Tibial nerve (tissue), 4 donors: ENCODE data around the gene SORCS3. TPM values are rescaled to one million over a fixed set of nuclear protein-coding genes. Genes with fewer than 3 reads are reported as not detected.

ENCODE experiments used
- DNase-seq, 2 donors: peaks; one replicate each; pipeline ENCODE4 v3.0.0-alpha.2; 2019; ENCODE audit warnings: low spot score in 2 of 2
- H3K27ac ChIP-seq, 4 donors: fragments of 200-600 bp; sonication (generic) in 3 of 4; one replicate each; pipeline ENCODE4 v1.5.1; 2017 to 2019; ENCODE audit warnings: mild to moderate bottlenecking in 1 of 4
- H3K27me3 ChIP-seq, 2 donors: fragments of 200-600 bp; sonication (generic) in 1 of 2; one replicate each; pipeline versions ENCODE4 v1.5.1 to v1.6.0; 2017 to 2019
- H3K36me3 ChIP-seq, 3 donors: fragments of 200-600 bp; sonication (generic); one replicate each; pipeline ENCODE4 v1.5.1; 2018 to 2019
- H3K4me1 ChIP-seq, 4 donors: fragments of 200-600 bp; sonication (generic) in 3 of 4; one replicate each; pipeline ENCODE4 v1.5.1; 2017 to 2019
- H3K4me3 ChIP-seq, 4 donors: fragments of 200-600 bp; sonication (generic) in 3 of 4; one replicate each; pipeline ENCODE4 v1.5.1; 2017 to 2019; ENCODE audit warnings: mild to moderate bottlenecking in 1 of 4, moderate library complexity in 1 of 4
- H3K9me3 ChIP-seq, 4 donors: fragments of 200-600 bp; sonication (generic) in 3 of 4; one replicate each; pipeline ENCODE4 v1.5.1; 2017 to 2019
- CTCF ChIP-seq, 5 experiments: fragments of 200-600 bp in 3 of 5; fragments of 450-650 bp in 2 of 5; sonication (generic) in 3 of 5; IDR thresholded peaks; one replicate each; pipeline ENCODE4 v1.5.1; 2016 to 2019; ENCODE audit warnings: antibody characterized with exemption in 5 of 5, mild to moderate bottlenecking in 3 of 5, moderate library complexity in 2 of 5
- EP300 ChIP-seq, 2 donors: sonication (generic); formaldehyde crosslinking; IDR thresholded peaks; one replicate each; pipeline ENCODE4 v1.6.1; 2017; ENCODE audit warnings: antibody characterized with exemption in 2 of 2, mild to moderate bottlenecking in 1 of 2
- POLR2A ChIP-seq, 2 donors: fragments of 450-650 bp; IDR thresholded peaks; one replicate each; pipeline ENCODE4 v1.6.1; 2017; ENCODE audit warnings: antibody characterized with exemption in 2 of 2, mild to moderate bottlenecking in 2 of 2, moderate library complexity in 2 of 2
- WGBS, 2 donors: methylation state at CpG; one replicate each; pipeline ENCODE4 v1.1.5; 2018; 5-methylcytosine and 5-hydroxymethylcytosine counted together
- total RNA-seq, 4 donors: library from RNA; depleted of rRNA; stranded (reverse); fragments of >200 nt; gene quantifications; one replicate each; pipeline ENCODE4 v1.1.0, GENCODE V29; 2016

SORCS3 gene
- total RNA-seq, 4 donors from 2014 or later, result 1.8 to 3.9 (median 3.2) TPM

DNA sequence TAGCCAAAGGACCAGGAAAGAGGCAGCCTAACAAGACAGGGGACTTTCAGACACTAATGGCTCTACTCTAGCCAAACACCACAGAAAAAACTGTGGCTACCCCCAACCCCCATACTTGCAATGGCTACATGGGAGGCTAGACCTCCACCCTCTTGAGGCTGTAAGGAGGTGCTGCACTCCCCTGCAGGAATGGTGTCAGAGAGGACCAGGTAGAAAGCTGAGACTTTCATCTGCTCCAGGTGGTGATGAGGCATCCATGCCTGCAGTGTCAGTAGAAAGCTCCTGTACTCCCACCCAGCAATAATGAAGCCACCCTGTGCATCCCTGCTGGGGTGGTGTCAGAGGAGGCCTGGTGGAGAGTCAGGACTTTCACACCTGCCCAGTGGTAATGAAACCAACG, 18.9 kb upstream of the SORCS3 start:
- no peak for DNase-seq
- WGBS, 2 donors, result 77 to 93% methylated on average over 1 of the region's 1 CpG
- no peaks in the 10 kb centered on the region for H3K27me3 ChIP-seq
- no peaks in the 10 kb centered on the region for H3K4me1 ChIP-seq
- H3K27ac ChIP-seq, result no peak overlapping the region
- H3K9me3 ChIP-seq, result peaks cover 0 to 4% (median 0%) of the 10 kb centered on the region in 4 donors
- TF ChIP-seq POLR2A (IDR thresholded peaks at IDR 0.05) (no peak), EP300 (IDR thresholded peaks at IDR 0.05) (no peak), CTCF (IDR thresholded peaks at IDR 0.05) (no peak)
- no peak overlapping the region for H3K4me3 ChIP-seq
- H3K36me3 ChIP-seq, result no peaks in the 10 kb centered on the region

- H3K9me3 ChIP-seq, result no peaks in the 10 kb centered on the region
- H3K4me3 ChIP-seq, result no peak overlapping the region
- TF ChIP-seq EP300 (IDR thresholded peaks at IDR 0.05), result no peak
- TF ChIP-seq POLR2A (IDR thresholded peaks at IDR 0.05), result no peak
- no peak for TF ChIP-seq CTCF (IDR thresholded peaks at IDR 0.05)
- H3K36me3 ChIP-seq, result no peaks in the 10 kb centered on the region
- 38 to 39% methylated on average over 4 of the region's 4 CpGs for whole genome bisulfite sequencing, 2 donors
- no peak for DNase-seq
- no peaks in the 10 kb centered on the region for H3K4me1 ChIP-seq
- H3K27ac ChIP-seq, result no peak overlapping the region
- no peaks in the 10 kb centered on the region for H3K27me3 ChIP-seq
These were observed 18.4 kb upstream of the SORCS3 start for GRCh38 chr10:104622598-104623209.

GRCh38 chr10:104630731-104631130, 10.4 kb upstream of the SORCS3 start:
- TF ChIP-seq POLR2A (IDR thresholded peaks at IDR 0.05) (no peak), CTCF (IDR thresholded peaks at IDR 0.05) (no peak), EP300 (IDR thresholded peaks at IDR 0.05) (no peak)
- H3K36me3 ChIP-seq, result no peaks in the 10 kb centered on the region
- H3K27me3 ChIP-seq, result no peaks in the 10 kb centered on the region
- 81 to 91% methylated on average over 26 of the region's 26 CpGs for WGBS, 2 donors
- DNase-seq, result no peak
- no peak overlapping the region for H3K27ac ChIP-seq
- H3K4me1 ChIP-seq, result no peaks in the 10 kb centered on the region
- no peaks in the 10 kb centered on the region for H3K9me3 ChIP-seq
- no peak overlapping the region for H3K4me3 ChIP-seq

- 52 to 83% methylated on average over 3 of the region's 3 CpGs for WGBS, 2 donors
- H3K4me3 ChIP-seq, result no peak overlapping the region
- H3K36me3 ChIP-seq, result no peaks in the 10 kb centered on the region
- DNase-seq, result no peak
- no peak overlapping the region for H3K27ac ChIP-seq
- H3K9me3 ChIP-seq, result no peaks in the 10 kb centered on the region
- no peak for TF ChIP-seq CTCF (IDR thresholded peaks at IDR 0.05)
- no peak for TF ChIP-seq POLR2A (IDR thresholded peaks at IDR 0.05)
- TF ChIP-seq EP300 (IDR thresholded peaks at IDR 0.05), result no peak
- no peaks in the 10 kb centered on the region for H3K27me3 ChIP-seq
- no peaks in the 10 kb centered on the region for H3K4me1 ChIP-seq
These were observed 9.1 kb upstream of the SORCS3 start for GRCh38 chr10:104631946-104632345.

GRCh38 chr10:104638861-104639589, 2.1 kb upstream of the SORCS3 start:
- TF ChIP-seq EP300 (IDR thresholded peaks at IDR 0.05) (no peak), POLR2A (IDR thresholded peaks at IDR 0.05) (no peak), CTCF (IDR thresholded peaks at IDR 0.05) (peak; percentile 41 to 77 (median 43))
- Histone ChIP-seq H3K4me1 (peaks cover 0 to 36% (median 0%) of the 10 kb centered on the region in 4 donors), H3K27ac (no peak overlapping the region), H3K4me3 (peak overlapping the region; percentile 7 to 56 (median 20)), H3K9me3 (no peaks in the 10 kb centered on the region), H3K36me3 (no peaks in the 10 kb centered on the region), H3K27me3 (peaks cover 0 to 36% of the 10 kb centered on the region in 2 donors)
- WGBS, 2 donors, result 2% methylated on average over 36 to 38 of the region's 42 CpGs
- DNase-seq, result no peak
